IPS DF 6.9 (cell line): ENCODE results near the gene OR8D4.
"Not testable (repeated sequence)": the region's sequence is repeated elsewhere in the genome, so short reads cannot be mapped to it uniquely, and the experiment has no call there.

ENCODE experiments used
- DNase-seq: peaks from one replicate; pipeline ENCODE4 v3.0.0-alpha.2; 2013; ENCODE audit warnings: low read depth, low spot score
- H3K27ac ChIP-seq: one replicate; pipeline ENCODE4 v1.5.1; 2013; ENCODE audit warnings: low read length, control low read depth
- H3K27me3 ChIP-seq: 2 replicates; pipeline ENCODE4 v1.6.1; 2013; ENCODE audit warnings: mild to moderate bottlenecking, low read length; ENCODE audit not compliant: control insufficient read depth, insufficient read depth
- H3K36me3 ChIP-seq: 2 replicates; pipeline ENCODE4 v1.6.1; 2013; ENCODE audit warnings: low read length; ENCODE audit not compliant: control insufficient read depth, insufficient read depth
- H3K4me1 ChIP-seq: 2 replicates; pipeline ENCODE4 v1.6.1; 2013; ENCODE audit warnings: low read length; ENCODE audit not compliant: control insufficient read depth, insufficient read depth
- H3K4me3 ChIP-seq: 2 replicates; pipeline ENCODE4 v1.5.1; 2013; ENCODE audit warnings: mild to moderate bottlenecking, low read length
- H3K9me3 ChIP-seq: 2 replicates; pipeline ENCODE4 v1.6.1; 2013; ENCODE audit warnings: low read length, inconsistent platforms; ENCODE audit not compliant: control insufficient read depth, insufficient read depth
- WGBS: extraction: QIAGEN DNeasy Blood & Tissue Kit; methylation state at CpG from one replicate; pipeline ENCODE4 v1.1.7; 2013; ENCODE audit warnings: mixed read lengths, missing lambda C conversion rate; ENCODE audit not compliant: insufficient read length, insufficient coverage; 5-methylcytosine and 5-hydroxymethylcytosine counted together

The OR8D4 gene

DNA sequence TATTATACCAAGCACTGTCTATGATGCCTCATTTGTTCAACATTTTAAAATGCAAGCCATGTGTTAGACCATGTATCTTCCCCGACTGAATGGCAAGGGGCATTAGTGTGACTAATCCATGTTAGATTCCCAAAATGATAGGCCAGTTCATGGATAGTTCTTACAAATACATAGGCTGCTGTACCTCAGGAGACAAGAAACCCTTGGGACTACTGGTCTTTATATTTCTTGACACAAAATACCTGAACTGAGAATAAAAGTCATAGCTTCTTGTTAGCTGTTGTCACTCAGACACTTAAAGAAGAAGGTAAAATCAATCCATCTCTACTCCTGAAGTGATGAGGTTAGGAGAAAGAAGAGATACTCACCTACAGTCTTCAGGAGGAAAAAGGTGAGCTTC is at the start of gene OR8D4:
OR8D4 (plus strand) TSS at position 301 of the 400 bp plus-strand sequence. CDS start 4,265 bp downstream, outside the sequence.
- no peaks in the 10 kb centered on the region for H3K4me1 ChIP-seq
- no peaks in the 10 kb centered on the region for H3K36me3 ChIP-seq
- WGBS = no CpG with 5 or more reads among the region's 1 CpG
- H3K9me3 ChIP-seq = no peaks in the 10 kb centered on the region
- DNase-seq = no peak
- H3K27me3 ChIP-seq = no peaks in the 10 kb centered on the region
- H3K4me3 ChIP-seq = no peak within 1 kb of the TSS
- no peak within 1 kb of the TSS for H3K27ac ChIP-seq

- DNase-seq = no peak
- Histone ChIP-seq H3K36me3 (no peaks in the 10 kb centered on the region), H3K27me3 (no peaks in the 10 kb centered on the region), H3K27ac (no peak overlapping the region), H3K4me3 (no peak overlapping the region), H3K9me3 (no peaks in the 10 kb centered on the region), H3K4me1 (peaks cover 1% of the 10 kb centered on the region; the same call in 1 of the 2 replicates)
These were observed 49.6 kb upstream of the OR8D4 start for GRCh38 chr11:123852321-123852720.

- Histone ChIP-seq H3K36me3 (no peaks in the 10 kb centered on the region), H3K4me3 (no peak overlapping the region), H3K27ac (no peak overlapping the region), H3K4me1 (peaks cover 1% of the 10 kb centered on the region; the same call in 1 of the 2 replicates), H3K27me3 (no peaks in the 10 kb centered on the region), H3K9me3 (no peaks in the 10 kb centered on the region)
- peak; percentile 20 for DNase-seq
- no CpG with 5 or more reads among the region's 2 CpGs for WGBS
These were observed 48.9 kb upstream of the OR8D4 start for GRCh38 chr11:123853038-123853437.

DNA sequence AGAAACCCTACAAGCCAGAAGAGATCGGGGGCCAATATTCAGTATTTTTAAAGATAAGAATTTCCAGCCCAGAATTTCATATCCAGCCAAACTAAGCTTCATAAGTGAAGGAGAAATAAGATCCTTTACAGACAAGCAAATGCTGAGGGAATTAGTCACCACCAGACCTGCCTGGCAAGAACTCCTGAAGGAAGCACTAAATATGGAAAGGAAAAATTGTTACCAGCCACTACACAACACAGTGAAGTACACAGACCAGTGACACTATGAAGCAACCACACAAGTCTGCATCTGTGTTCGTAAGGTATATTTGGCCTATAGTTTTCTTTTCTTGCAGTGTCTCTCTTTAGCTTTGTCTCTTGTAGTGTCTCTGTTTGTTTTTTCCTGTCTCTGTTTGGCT is 45.5 kb upstream of the OR8D4 start:
- Histone ChIP-seq H3K27me3 (no peaks in the 10 kb centered on the region), H3K27ac (no peak overlapping the region), H3K4me1 (peaks cover 1% of the 10 kb centered on the region; the same call in 1 of the 2 replicates), H3K4me3 (no peak overlapping the region), H3K9me3 (no peaks in the 10 kb centered on the region), H3K36me3 (no peaks in the 10 kb centered on the region)
- no peak for DNase-seq
- no CpG with 5 or more reads among the region's 2 CpGs for WGBS

- no peak overlapping the region for H3K27ac ChIP-seq
- no peak for DNase-seq
- no peaks in the 10 kb centered on the region for H3K4me1 ChIP-seq
- H3K4me3 ChIP-seq = no peak overlapping the region
- WGBS = no CpG with 5 or more reads among the region's 2 CpGs
- H3K27me3 ChIP-seq = no peaks in the 10 kb centered on the region
- H3K36me3 ChIP-seq = no peaks in the 10 kb centered on the region
- H3K9me3 ChIP-seq = no peaks in the 10 kb centered on the region
These were observed 42.2 kb upstream of the OR8D4 start for GRCh38 chr11:123859731-123860130.

DNA sequence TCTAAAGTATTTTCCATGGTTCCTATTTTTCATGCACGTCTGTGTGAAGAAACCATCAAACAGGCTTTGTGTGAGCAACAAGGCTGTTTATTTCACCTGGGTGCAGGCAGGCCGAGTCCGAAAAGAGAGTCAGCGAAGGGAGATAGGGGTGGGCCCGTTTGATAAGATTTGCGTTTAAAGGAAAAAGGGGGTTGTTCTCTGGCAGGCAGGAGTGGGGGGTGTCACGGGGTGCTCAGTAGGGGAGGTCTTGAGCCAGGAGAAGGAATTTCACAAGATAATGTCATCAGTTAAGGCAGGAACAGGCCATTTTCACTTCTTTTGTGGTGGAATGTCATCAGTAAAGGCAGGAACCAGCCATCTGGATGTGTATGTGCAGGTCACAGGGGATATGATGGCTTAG is 36.7 kb upstream of the OR8D4 start:
- WGBS = no CpG with 5 or more reads among the region's 7 CpGs
- H3K27ac ChIP-seq = not testable (repeated sequence)

DNA sequence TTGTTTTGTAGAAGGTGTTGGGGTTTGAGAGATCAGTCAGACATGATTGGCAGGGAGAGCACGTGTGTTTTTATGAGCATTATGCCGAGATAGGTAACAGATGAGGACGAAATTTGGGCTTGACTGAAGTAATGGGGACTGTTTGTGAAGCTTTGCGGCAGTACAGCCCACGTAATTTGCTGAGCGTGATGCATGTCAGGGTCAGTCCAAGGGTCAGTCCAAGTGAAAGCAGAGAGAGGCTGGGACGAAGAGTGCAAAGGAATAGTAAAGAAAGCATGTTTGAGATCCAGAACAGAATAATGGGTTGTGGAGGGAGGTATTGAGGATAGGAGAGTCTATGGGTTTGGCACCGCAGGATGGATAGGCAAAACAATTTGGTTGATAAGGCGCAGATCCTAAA is 34.2 kb upstream of the OR8D4 start:
- not testable (repeated sequence) for H3K4me1 ChIP-seq, DNase-seq, H3K27ac ChIP-seq, H3K36me3 ChIP-seq, H3K9me3 ChIP-seq, H3K4me3 ChIP-seq, H3K27me3 ChIP-seq
- WGBS = no CpG with 5 or more reads among the region's 9 CpGs

More for the DNA sequence above, 36.7 kb upstream of the OR8D4 start:
- not testable (repeated sequence) for DNase-seq, H3K36me3 ChIP-seq, H3K9me3 ChIP-seq, H3K4me3 ChIP-seq, H3K4me1 ChIP-seq, H3K27me3 ChIP-seq

- no peak overlapping the region for H3K4me3 ChIP-seq
- WGBS = no CpG with 5 or more reads among the region's 4 CpGs
- H3K36me3 ChIP-seq = no peaks in the 10 kb centered on the region
- no peak overlapping the region for H3K27ac ChIP-seq
- H3K9me3 ChIP-seq = no peaks in the 10 kb centered on the region
- no peaks in the 10 kb centered on the region for H3K27me3 ChIP-seq
- H3K4me1 ChIP-seq = no peaks in the 10 kb centered on the region
- no peak for DNase-seq
These were observed 21.1 kb upstream of the OR8D4 start for GRCh38 chr11:123880912-123881311.

DNA sequence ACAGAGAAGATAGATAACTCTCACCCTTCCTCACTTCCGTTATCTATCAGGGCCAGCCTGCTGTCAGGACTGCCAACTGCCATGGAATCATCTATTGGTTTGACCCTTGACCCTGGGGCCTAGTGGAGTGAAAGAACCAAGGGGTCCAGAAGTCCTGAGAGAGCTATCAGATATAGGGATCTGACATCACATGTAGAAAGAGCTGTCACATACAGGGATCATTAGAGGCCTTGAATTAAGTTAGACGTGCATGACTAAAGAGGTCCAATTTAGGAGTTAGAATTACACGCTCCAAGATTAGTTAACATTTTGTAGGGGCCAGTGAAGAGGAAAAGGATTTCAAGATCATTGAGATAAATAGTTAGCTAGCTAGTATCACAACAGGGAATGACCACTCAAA is 16.4 kb upstream of the OR8D4 start, which contains the start of gene TMEM225:
TMEM225 (minus strand) TSS at position 101 of the 400 bp plus-strand sequence. CDS start 245 bp downstream, outside the sequence.
- Histone ChIP-seq H3K9me3 (no peaks in the 10 kb centered on the region), H3K4me3 (no peak within 1 kb of the TSS), H3K36me3 (no peaks in the 10 kb centered on the region), H3K27ac (no peak within 1 kb of the TSS), H3K4me1 (no peaks in the 10 kb centered on the region), H3K27me3 (no peaks in the 10 kb centered on the region)
- DNase-seq = no peak
- no CpG with 5 or more reads among the region's 3 CpGs for WGBS

- no peak overlapping the region for H3K4me3 ChIP-seq
These were observed 9.9 kb upstream of the OR8D4 start for GRCh38 chr11:123892031-123892430.

DNA sequence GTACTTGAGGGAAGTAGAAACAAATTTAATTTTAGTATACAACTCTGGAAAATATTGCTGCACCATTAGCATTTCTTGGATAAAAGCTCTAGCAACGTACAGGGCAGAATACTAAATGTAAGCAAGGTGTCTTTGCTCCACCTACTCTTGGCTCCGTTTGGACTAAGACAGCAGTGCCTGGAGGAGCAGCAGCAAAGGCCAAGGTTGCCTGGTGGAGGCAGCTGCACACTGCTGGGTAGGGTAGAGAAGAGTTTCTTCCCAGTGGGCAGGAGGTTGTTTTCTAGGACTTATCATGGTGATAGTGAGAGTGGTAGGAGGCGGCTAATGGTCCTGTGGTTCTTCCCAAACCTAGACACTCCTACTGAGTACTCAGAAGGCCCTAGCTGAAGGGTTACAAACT is 2.2 kb upstream of the OR8D4 start:
- WGBS = no CpG with 5 or more reads among the region's 3 CpGs

More at GRCh38 chr11:123892031-123892430, 9.9 kb upstream of the OR8D4 start:
- no peak overlapping the region for H3K27ac ChIP-seq
- no peaks in the 10 kb centered on the region for H3K27me3 ChIP-seq
- no peak for DNase-seq
- no peaks in the 10 kb centered on the region for H3K4me1 ChIP-seq
- no peaks in the 10 kb centered on the region for H3K36me3 ChIP-seq
- H3K9me3 ChIP-seq = no peaks in the 10 kb centered on the region; the same call in 1 of the 2 replicates

More for the DNA sequence above, 2.2 kb upstream of the OR8D4 start:
- DNase-seq = no peak
- no peak overlapping the region for H3K27ac ChIP-seq
- H3K27me3 ChIP-seq = no peaks in the 10 kb centered on the region
- H3K9me3 ChIP-seq = no peaks in the 10 kb centered on the region
- H3K4me3 ChIP-seq = no peak overlapping the region
- no peaks in the 10 kb centered on the region for H3K4me1 ChIP-seq
- no peaks in the 10 kb centered on the region for H3K36me3 ChIP-seq
